ENCODE measurements around the gene KCNMA1. TPM values are rescaled to one million over a fixed set of nuclear protein-coding genes. Genes with fewer than 3 reads are reported as not detected.
A peak's percentile ranks its signal among the peaks of the same experiment; 100 is the strongest.

The KCNMA1 gene
- total RNA-seq, 4 donors from 2014 or later = 68.4 to 170 (median 119) TPM

DNA sequence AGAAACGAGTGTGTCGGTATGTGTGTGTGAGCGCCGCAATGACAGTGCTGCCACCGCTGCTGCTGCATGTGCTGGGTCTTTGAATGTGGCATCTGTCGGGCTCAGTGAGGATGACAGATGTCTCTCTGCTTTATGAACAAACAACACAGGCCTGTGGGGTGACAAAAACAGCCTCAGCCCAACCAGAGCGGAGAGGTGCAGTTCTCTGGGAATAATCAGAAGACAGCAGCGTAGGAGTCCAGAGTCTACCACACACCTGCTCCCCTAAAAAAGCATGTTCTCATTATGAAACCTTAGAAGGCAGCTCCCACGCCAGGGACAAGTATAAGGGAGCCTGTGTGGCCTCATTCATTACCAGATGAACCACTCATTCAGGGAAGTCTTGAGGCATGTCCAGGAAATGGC, 278.3 kb downstream of the KCNMA1 start:
- intact Hi-C loops (cut with DNase I; ENCODE audit: low total_unique reads) (no loop called here), in situ Hi-C loops (cut with MboI; ENCODE audit: low pct_ligation_motif_present in 1 of 4, low pct_unique_long_range_greater_than_20kb in 1 of 4, low sequenced_read_pairs in 3 of 4) (no loop called here)
- H3K27ac ChIP-seq = no peak overlapping the region

DNA sequence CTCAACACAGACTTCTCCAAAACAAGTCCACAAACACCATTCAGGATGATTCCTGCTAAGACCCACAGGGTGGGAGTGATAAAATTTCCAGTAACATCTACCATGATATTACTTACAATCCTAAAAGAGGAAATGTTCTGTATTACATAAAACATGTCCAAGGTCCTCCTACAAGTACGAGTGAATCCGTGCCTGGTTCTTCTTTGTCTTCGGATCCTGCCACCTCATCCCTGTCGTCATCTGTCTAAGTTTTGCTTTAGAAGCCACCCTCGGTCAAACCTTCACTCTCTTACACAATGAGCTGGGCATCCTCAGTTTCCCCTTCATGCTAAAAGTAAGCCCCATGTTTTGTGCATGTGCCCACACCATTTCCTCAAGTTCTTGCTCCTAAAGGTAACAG, 279.0 kb downstream of the KCNMA1 start:
- intact Hi-C loops (cut with DNase I; ENCODE audit: low total_unique reads) = no loop called here
- 85 to 93% methylated on average over 5 of the region's 5 CpGs for WGBS, 2 donors (ENCODE audit: low coverage in 1 of 2)
- no peak for DNase-seq
- in situ Hi-C loops (cut with MboI; ENCODE audit: low pct_ligation_motif_present in 1 of 4, low pct_unique_long_range_greater_than_20kb in 1 of 4, low sequenced_read_pairs in 3 of 4) = no loop called here
- H3K4me1 ChIP-seq = no peaks in the 10 kb centered on the region
- peak overlapping the region in 1 of 4 donors; percentile 28 for H3K27ac ChIP-seq
- H3K36me3 ChIP-seq = no peaks in the 10 kb centered on the region
- TF ChIP-seq POLR2A (IDR thresholded peaks at IDR 0.05) (no peak), EP300 (IDR thresholded peaks at IDR 0.05; ENCODE audit: low read depth) (no peak)
- no peaks in the 10 kb centered on the region for H3K27me3 ChIP-seq
- H3K9me3 ChIP-seq = no peaks in the 10 kb centered on the region
- no peak overlapping the region for H3K4me3 ChIP-seq

More for the DNA sequence above, 278.3 kb downstream of the KCNMA1 start:
- no peak for TF ChIP-seq EP300 (IDR thresholded peaks at IDR 0.05; ENCODE audit: low read depth)
- TF ChIP-seq, protein P1, sequence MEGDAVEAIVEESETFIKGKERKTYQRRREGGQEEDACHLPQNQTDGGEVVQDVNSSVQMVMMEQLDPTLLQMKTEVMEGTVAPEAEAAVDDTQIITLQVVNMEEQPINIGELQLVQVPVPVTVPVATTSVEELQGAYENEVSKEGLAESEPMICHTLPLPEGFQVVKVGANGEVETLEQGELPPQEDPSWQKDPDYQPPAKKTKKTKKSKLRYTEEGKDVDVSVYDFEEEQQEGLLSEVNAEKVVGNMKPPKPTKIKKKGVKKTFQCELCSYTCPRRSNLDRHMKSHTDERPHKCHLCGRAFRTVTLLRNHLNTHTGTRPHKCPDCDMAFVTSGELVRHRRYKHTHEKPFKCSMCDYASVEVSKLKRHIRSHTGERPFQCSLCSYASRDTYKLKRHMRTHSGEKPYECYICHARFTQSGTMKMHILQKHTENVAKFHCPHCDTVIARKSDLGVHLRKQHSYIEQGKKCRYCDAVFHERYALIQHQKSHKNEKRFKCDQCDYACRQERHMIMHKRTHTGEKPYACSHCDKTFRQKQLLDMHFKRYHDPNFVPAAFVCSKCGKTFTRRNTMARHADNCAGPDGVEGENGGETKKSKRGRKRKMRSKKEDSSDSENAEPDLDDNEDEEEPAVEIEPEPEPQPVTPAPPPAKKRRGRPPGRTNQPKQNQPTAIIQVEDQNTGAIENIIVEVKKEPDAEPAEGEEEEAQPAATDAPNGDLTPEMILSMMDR (IDR thresholded peaks at IDR 0.05) = no peak
- no peak for TF ChIP-seq POLR2AphosphoS5 (IDR thresholded peaks at IDR 0.05)
- no peak for TF ChIP-seq POLR2A (IDR thresholded peaks at IDR 0.05)
- 80 to 91% methylated on average over 1 to 9 of the region's 9 CpGs for WGBS, 2 donors (ENCODE audit: low coverage in 1 of 2)
- no peak for DNase-seq
- Histone ChIP-seq H3K9me3 (no peaks in the 10 kb centered on the region), H3K4me1 (no peaks in the 10 kb centered on the region), H3K4me3 (no peak overlapping the region), H3K27me3 (no peaks in the 10 kb centered on the region), H3K36me3 (no peaks in the 10 kb centered on the region)

DNA sequence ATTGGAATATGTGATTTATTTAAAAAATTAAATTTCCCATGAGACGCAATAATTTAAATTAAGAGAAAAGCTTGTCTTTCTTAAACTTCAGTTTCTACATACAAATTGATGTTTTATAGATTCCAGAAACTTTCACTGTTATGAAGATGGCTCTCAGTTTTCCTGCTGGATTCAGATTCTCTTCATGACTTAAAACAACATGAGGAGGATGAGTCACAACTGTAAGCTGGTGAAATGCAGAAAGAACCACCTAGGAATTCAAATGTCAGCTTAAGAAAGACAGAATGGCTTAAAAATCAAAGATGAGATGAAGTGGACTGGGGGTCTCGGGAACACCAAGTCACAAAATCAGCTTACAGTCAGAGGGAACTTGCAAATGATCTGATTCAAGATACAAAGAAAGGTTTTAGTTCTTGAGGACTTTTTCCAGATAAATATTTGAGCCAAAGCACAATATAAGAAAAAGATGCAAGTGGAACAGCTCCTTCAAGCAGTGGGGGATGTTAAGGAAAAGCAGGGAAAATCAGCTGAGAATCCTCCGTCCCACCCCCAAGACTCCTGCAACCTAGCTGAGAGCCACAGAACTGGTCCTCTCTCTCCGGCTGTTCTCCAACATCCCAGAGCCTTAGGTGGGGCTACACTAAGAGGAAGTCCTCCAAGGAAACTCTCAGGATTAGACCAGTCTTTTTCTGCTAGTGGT, 279.8 kb downstream of the KCNMA1 start:
- Histone ChIP-seq H3K36me3 (no peaks in the 10 kb centered on the region), H3K9me3 (no peaks in the 10 kb centered on the region), H3K4me3 (no peak overlapping the region), H3K27ac (peak overlapping the region in 3 of 4 donors; percentile 27 to 45 (median 28)), H3K27me3 (no peaks in the 10 kb centered on the region), H3K4me1 (no peaks in the 10 kb centered on the region)
- in situ Hi-C loops (cut with MboI; ENCODE audit: low pct_ligation_motif_present in 1 of 4, low pct_unique_long_range_greater_than_20kb in 1 of 4, low sequenced_read_pairs in 3 of 4) (no loop called here), intact Hi-C loops (cut with DNase I; ENCODE audit: low total_unique reads) (no loop called here)
- WGBS, 2 donors (ENCODE audit: low coverage in 1 of 2) = 79 to 86% methylated on average over 2 to 4 of the region's 4 CpGs
- TF ChIP-seq POLR2A (IDR thresholded peaks at IDR 0.05) (no peak), EP300 (IDR thresholded peaks at IDR 0.05; ENCODE audit: low read depth) (no peak), POLR2AphosphoS5 (IDR thresholded peaks at IDR 0.05) (no peak)
- TF ChIP-seq, protein P1 (IDR thresholded peaks at IDR 0.05) = no peak
- DNase-seq = no peak

DNA sequence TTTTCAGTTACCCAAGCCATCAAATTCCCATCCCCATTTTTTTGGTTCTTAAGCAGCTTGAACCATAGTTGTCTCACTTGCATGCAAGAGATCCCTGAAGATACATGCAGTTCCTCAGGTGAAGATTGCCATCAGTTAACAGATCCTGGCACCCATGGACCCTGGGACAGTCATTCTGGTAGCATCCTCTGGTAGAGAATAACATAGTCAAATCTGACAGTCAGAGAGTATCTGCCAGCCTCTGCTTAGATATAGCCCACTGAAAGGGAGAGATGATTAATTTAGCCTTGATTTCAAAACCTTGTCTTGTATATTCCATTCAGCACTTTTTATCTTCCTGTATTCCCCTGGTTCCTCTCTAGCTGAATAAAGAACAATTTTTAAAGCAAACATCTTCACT, 280.4 kb downstream of the KCNMA1 start:
- H3K4me1 ChIP-seq = no peaks in the 10 kb centered on the region
- intact Hi-C loops (cut with DNase I; ENCODE audit: low total_unique reads) (no loop called here), in situ Hi-C loops (cut with MboI; ENCODE audit: low pct_ligation_motif_present in 1 of 4, low pct_unique_long_range_greater_than_20kb in 1 of 4, low sequenced_read_pairs in 3 of 4) (no loop called here)
- no peaks in the 10 kb centered on the region for H3K36me3 ChIP-seq
- no peak for DNase-seq
- TF ChIP-seq POLR2AphosphoS5 (IDR thresholded peaks at IDR 0.05) (no peak), EP300 (IDR thresholded peaks at IDR 0.05; ENCODE audit: low read depth) (no peak), POLR2A (IDR thresholded peaks at IDR 0.05) (no peak)
- TF ChIP-seq, protein P1 (IDR thresholded peaks at IDR 0.05) = no peak
- H3K9me3 ChIP-seq = no peaks in the 10 kb centered on the region
- peak overlapping the region in 2 of 4 donors; percentile 27 to 45 for H3K27ac ChIP-seq
- no peaks in the 10 kb centered on the region for H3K27me3 ChIP-seq
- no peak overlapping the region for H3K4me3 ChIP-seq

DNA sequence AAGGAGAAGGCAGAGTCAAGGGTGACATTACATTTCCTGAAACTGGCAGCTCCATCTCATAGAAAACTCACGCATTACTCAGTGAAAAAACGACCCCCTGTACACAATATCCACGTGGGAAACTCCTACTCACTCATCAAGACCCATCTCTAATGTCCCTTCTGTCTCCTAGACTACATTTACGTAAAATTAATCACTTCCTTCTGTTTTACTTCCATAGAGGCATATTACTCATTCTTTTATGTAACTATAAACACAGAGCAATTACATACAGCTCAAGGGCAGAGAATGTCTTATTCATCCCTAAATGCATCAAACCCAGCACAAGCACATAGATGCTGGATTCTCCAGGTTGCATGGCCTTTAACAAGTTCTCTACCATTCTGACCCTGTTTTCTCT, 281.8 kb downstream of the KCNMA1 start:
- DNase-seq = no peak
- Histone ChIP-seq H3K27ac (no peak overlapping the region), H3K4me1 (peaks cover 4 to 7% (median 5%) of the 10 kb centered on the region in 4 donors), H3K27me3 (no peaks in the 10 kb centered on the region), H3K9me3 (no peaks in the 10 kb centered on the region), H3K4me3 (no peak overlapping the region), H3K36me3 (no peaks in the 10 kb centered on the region)
- 51 to 54% methylated on average over 4 of the region's 4 CpGs for WGBS, 2 donors (ENCODE audit: low coverage in 1 of 2)
- in situ Hi-C loops (cut with MboI; ENCODE audit: low pct_ligation_motif_present in 1 of 4, low pct_unique_long_range_greater_than_20kb in 1 of 4, low sequenced_read_pairs in 3 of 4) = no loop called here
- TF ChIP-seq EP300 (IDR thresholded peaks at IDR 0.05; ENCODE audit: low read depth) = no peak
- intact Hi-C loops (cut with DNase I; ENCODE audit: low total_unique reads) = no loop called here
